T-helper 1 cell treated with Interleukin-12 subunit alpha and Interleukin-12 subunit beta and Interleukin-4 antibody, amounts not matched to agents 30 μg/mL and 1 μg/mL, for 36 hours (primary cell): ENCODE results near the gene PCBP4.
A peak's percentile ranks its signal among the peaks of the same experiment; 100 is the strongest.

Experiments used
- H3K27ac Mint-ChIP-seq: one replicate; pipeline ENCODE4 v1.8.0; 2021; ENCODE audit warnings: mild to moderate bottlenecking, mixed read lengths
- H3K27me3 Mint-ChIP-seq: one replicate; pipeline ENCODE4 v1.8.0; 2021; ENCODE audit warnings: low read depth, mixed read lengths
- H3K36me3 Mint-ChIP-seq: one replicate; pipeline ENCODE4 v1.8.0; 2021; ENCODE audit warnings: low read depth, mixed read lengths
- H3K4me1 Mint-ChIP-seq: one replicate; pipeline ENCODE4 v1.8.0; 2021; ENCODE audit warnings: low read depth, mixed read lengths
- H3K4me3 Mint-ChIP-seq: one replicate; pipeline ENCODE4 v1.8.0; 2021; ENCODE audit warnings: mild to moderate bottlenecking, moderate library complexity, mixed read lengths
- H3K9me3 Mint-ChIP-seq: one replicate; pipeline ENCODE4 v1.8.0; 2021; ENCODE audit warnings: mixed read lengths

The PCBP4 gene

GRCh38 chr3:51967384-51968169 is at the start of gene PCBP4:
TSS of gene PCBP4 (minus strand) at chr3:51967454. CDS start at chr3:51961240, 6,214 bp downstream.
- Mint-ChIP-seq H3K4me3 (peak within 1 kb of the TSS; percentile 89), H3K27ac (peak within 1 kb of the TSS; percentile 49), H3K27me3 (no peaks in the 10 kb centered on the region), H3K9me3 (no peaks in the 10 kb centered on the region), H3K4me1 (peaks cover 6% of the 10 kb centered on the region), H3K36me3 (no peaks in the 10 kb centered on the region)

- Mint-ChIP-seq H3K4me3 (no peak overlapping the region), H3K36me3 (no peaks in the 10 kb centered on the region)
Observed at GRCh38 chr3:52015438-52016228, 48.4 kb upstream of the PCBP4 start.

GRCh38 chr3:52014613-52015012 is 47.4 kb upstream of the PCBP4 start:
- no peaks in the 10 kb centered on the region for H3K9me3 Mint-ChIP-seq
- no peak overlapping the region for H3K27ac Mint-ChIP-seq
- no peaks in the 10 kb centered on the region for H3K4me1 Mint-ChIP-seq
- no peaks in the 10 kb centered on the region for H3K27me3 Mint-ChIP-seq
- H3K4me3 Mint-ChIP-seq, result no peak overlapping the region
- no peaks in the 10 kb centered on the region for H3K36me3 Mint-ChIP-seq

More at GRCh38 chr3:52015438-52016228, 48.4 kb upstream of the PCBP4 start:
- H3K27ac Mint-ChIP-seq, result no peak overlapping the region
- no peaks in the 10 kb centered on the region for H3K27me3 Mint-ChIP-seq
- no peaks in the 10 kb centered on the region for H3K4me1 Mint-ChIP-seq
- no peaks in the 10 kb centered on the region for H3K9me3 Mint-ChIP-seq

- Mint-ChIP-seq H3K4me1 (no peaks in the 10 kb centered on the region), H3K27ac (no peak overlapping the region), H3K4me3 (no peak overlapping the region), H3K27me3 (no peaks in the 10 kb centered on the region), H3K36me3 (no peaks in the 10 kb centered on the region), H3K9me3 (no peaks in the 10 kb centered on the region)
Observed at GRCh38 chr3:52013802-52014598, 46.7 kb upstream of the PCBP4 start.

- Mint-ChIP-seq H3K36me3 (no peaks in the 10 kb centered on the region), H3K9me3 (no peaks in the 10 kb centered on the region), H3K27ac (no peak overlapping the region), H3K4me3 (no peak overlapping the region), H3K4me1 (no peaks in the 10 kb centered on the region), H3K27me3 (no peaks in the 10 kb centered on the region)
Observed at GRCh38 chr3:52012699-52013098, 45.4 kb upstream of the PCBP4 start.

GRCh38 chr3:52010431-52010830 is 43.2 kb upstream of the PCBP4 start:
- H3K4me3 Mint-ChIP-seq, result no peak overlapping the region
- H3K9me3 Mint-ChIP-seq, result no peaks in the 10 kb centered on the region
- H3K36me3 Mint-ChIP-seq, result no peaks in the 10 kb centered on the region
- H3K4me1 Mint-ChIP-seq, result peaks cover 8% of the 10 kb centered on the region
- no peaks in the 10 kb centered on the region for H3K27me3 Mint-ChIP-seq
- H3K27ac Mint-ChIP-seq, result no peak overlapping the region

- H3K27ac Mint-ChIP-seq, result no peak overlapping the region
- H3K4me1 Mint-ChIP-seq, result peaks cover 10% of the 10 kb centered on the region
- no peaks in the 10 kb centered on the region for H3K9me3 Mint-ChIP-seq
- no peaks in the 10 kb centered on the region for H3K27me3 Mint-ChIP-seq
- no peak overlapping the region for H3K4me3 Mint-ChIP-seq
- H3K36me3 Mint-ChIP-seq, result no peaks in the 10 kb centered on the region
Observed at GRCh38 chr3:52007291-52007690, 40.0 kb upstream of the PCBP4 start.

GRCh38 chr3:52006820-52007133 is 39.5 kb upstream of the PCBP4 start:
- H3K4me1 Mint-ChIP-seq, result peaks cover 13% of the 10 kb centered on the region

GRCh38 chr3:52006017-52006819 is 39.0 kb upstream of the PCBP4 start:
- Mint-ChIP-seq H3K4me3 (no peak overlapping the region), H3K27ac (no peak overlapping the region), H3K4me1 (peaks cover 18% of the 10 kb centered on the region), H3K27me3 (no peaks in the 10 kb centered on the region), H3K36me3 (no peaks in the 10 kb centered on the region), H3K9me3 (no peaks in the 10 kb centered on the region)

More at GRCh38 chr3:52006820-52007133, 39.5 kb upstream of the PCBP4 start:
- H3K9me3 Mint-ChIP-seq, result no peaks in the 10 kb centered on the region
- H3K36me3 Mint-ChIP-seq, result no peaks in the 10 kb centered on the region
- no peak overlapping the region for H3K4me3 Mint-ChIP-seq
- H3K27ac Mint-ChIP-seq, result no peak overlapping the region
- H3K27me3 Mint-ChIP-seq, result no peaks in the 10 kb centered on the region

- Mint-ChIP-seq H3K27me3 (no peaks in the 10 kb centered on the region), H3K4me3 (no peak overlapping the region), H3K36me3 (no peaks in the 10 kb centered on the region), H3K27ac (no peak overlapping the region), H3K9me3 (no peaks in the 10 kb centered on the region), H3K4me1 (peaks cover 18% of the 10 kb centered on the region)
Observed at GRCh38 chr3:52005571-52005986, 38.3 kb upstream of the PCBP4 start.

GRCh38 chr3:52004906-52005395 is 37.7 kb upstream of the PCBP4 start:
- H3K9me3 Mint-ChIP-seq, result no peaks in the 10 kb centered on the region
- H3K27ac Mint-ChIP-seq, result no peak overlapping the region
- peaks cover 5% of the 10 kb centered on the region for H3K27me3 Mint-ChIP-seq
- no peaks in the 10 kb centered on the region for H3K36me3 Mint-ChIP-seq
- peaks cover 19% of the 10 kb centered on the region for H3K4me1 Mint-ChIP-seq
- no peak overlapping the region for H3K4me3 Mint-ChIP-seq

GRCh38 chr3:52004163-52004787 is 37.0 kb upstream of the PCBP4 start:
- Mint-ChIP-seq H3K27me3 (peaks cover 11% of the 10 kb centered on the region), H3K9me3 (no peaks in the 10 kb centered on the region), H3K36me3 (no peaks in the 10 kb centered on the region), H3K4me1 (peaks cover 19% of the 10 kb centered on the region), H3K4me3 (no peak overlapping the region), H3K27ac (no peak overlapping the region)

- Mint-ChIP-seq H3K4me1 (peaks cover 19% of the 10 kb centered on the region), H3K4me3 (no peak overlapping the region), H3K27me3 (peaks cover 16% of the 10 kb centered on the region), H3K27ac (no peak overlapping the region), H3K9me3 (no peaks in the 10 kb centered on the region), H3K36me3 (no peaks in the 10 kb centered on the region)
Observed at GRCh38 chr3:52002748-52003147, 35.5 kb upstream of the PCBP4 start.
